Breast epithelium (tissue), 3 donors: ENCODE measurements around the gene MAB21L4.

Source experiments
- POLR2A ChIP-seq: fragments of 450-650 bp; IDR thresholded peaks from one replicate; pipeline ENCODE4 v1.6.1; 2016; ENCODE audit warnings: antibody characterized with exemption, mild to moderate bottlenecking, moderate library complexity
- TF ChIP-seq, protein P1 (sequence below), 3 donors: fragments of 450-650 bp; IDR thresholded peaks; one replicate each; pipeline ENCODE4 v1.5.1; 2016 to 2017; ENCODE audit warnings: antibody characterized with exemption in 3 of 3, mild to moderate bottlenecking in 3 of 3, moderate library complexity in 3 of 3

GRCh38 chr2:240898108-240898730 lies 2.3 kb upstream of the MAB21L4 start:
- TF ChIP-seq POLR2A, result no peak
- TF ChIP-seq, protein P1, sequence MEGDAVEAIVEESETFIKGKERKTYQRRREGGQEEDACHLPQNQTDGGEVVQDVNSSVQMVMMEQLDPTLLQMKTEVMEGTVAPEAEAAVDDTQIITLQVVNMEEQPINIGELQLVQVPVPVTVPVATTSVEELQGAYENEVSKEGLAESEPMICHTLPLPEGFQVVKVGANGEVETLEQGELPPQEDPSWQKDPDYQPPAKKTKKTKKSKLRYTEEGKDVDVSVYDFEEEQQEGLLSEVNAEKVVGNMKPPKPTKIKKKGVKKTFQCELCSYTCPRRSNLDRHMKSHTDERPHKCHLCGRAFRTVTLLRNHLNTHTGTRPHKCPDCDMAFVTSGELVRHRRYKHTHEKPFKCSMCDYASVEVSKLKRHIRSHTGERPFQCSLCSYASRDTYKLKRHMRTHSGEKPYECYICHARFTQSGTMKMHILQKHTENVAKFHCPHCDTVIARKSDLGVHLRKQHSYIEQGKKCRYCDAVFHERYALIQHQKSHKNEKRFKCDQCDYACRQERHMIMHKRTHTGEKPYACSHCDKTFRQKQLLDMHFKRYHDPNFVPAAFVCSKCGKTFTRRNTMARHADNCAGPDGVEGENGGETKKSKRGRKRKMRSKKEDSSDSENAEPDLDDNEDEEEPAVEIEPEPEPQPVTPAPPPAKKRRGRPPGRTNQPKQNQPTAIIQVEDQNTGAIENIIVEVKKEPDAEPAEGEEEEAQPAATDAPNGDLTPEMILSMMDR (IDR thresholded peaks at IDR 0.05), result no peak
